Caco-2 (cell line): ENCODE measurements around the gene RASSF4. TPM values are rescaled to one million over a fixed set of nuclear protein-coding genes. Genes with fewer than 3 reads are reported as not detected.

ENCODE experiments used
- BruUV-seq: library from RNA; stranded (reverse); fragments of 400-500 nt; replicated peaks from 2 replicates; lab custom pipeline; 2021; lab: Mats Ljungman, UMichigan
- CTCF ChIA-PET: fragments of 300-600 bp; sonication (Branson Sonifier 250); formaldehyde crosslinking; loops from one replicate; lab custom pipeline; 2022; ENCODE audit warnings: antibody characterized with exemption; lab: Charles Lee
- POLR2A ChIA-PET: fragments of 300-600 bp; sonication (Branson Sonifier 250); formaldehyde crosslinking; loops from one replicate; lab custom pipeline; 2022; ENCODE audit warnings: antibody characterized with exemption; lab: Charles Lee
- DNase-seq, 2 experiments: peaks; one replicate each; pipeline versions ENCODE4 v3.0.0 to v3.0.0-alpha.2; 2020 to 2022
- H3K27me3 ChIP-seq: replicated peaks from 2 replicates; pipeline ENCODE4 v1.6.0; 2011; ENCODE audit warnings: low read length; ENCODE audit not compliant: control insufficient read depth, insufficient read depth
- H3K36me3 ChIP-seq: 2 replicates; pipeline ENCODE4 v1.5.1; 2011; ENCODE audit warnings: low read length; ENCODE audit not compliant: control insufficient read depth, insufficient read depth
- H3K4me1 ChIP-seq: fragments of 250-450 bp; sonication (Bioruptor Pico); 2 replicates; pipeline ENCODE4 v1.5.1; 2020; ENCODE audit warnings: mild to moderate bottlenecking
- H3K4me3 ChIP-seq: 2 replicates; pipeline ENCODE4 v1.5.1; 2011; ENCODE audit warnings: low read depth, mild to moderate bottlenecking, control low read depth, low read length
- H3K9me3 ChIP-seq: fragments of 250-450 bp; sonication (Bioruptor Pico); 2 replicates; pipeline ENCODE4 v1.5.1; 2020; ENCODE audit warnings: mild to moderate bottlenecking, moderate library complexity
- H3K27ac Mint-ChIP-seq: one replicate; pipeline ENCODE4 v1.8.0; 2022; ENCODE audit warnings: mixed read lengths; ENCODE audit not compliant: unreplicated experiment
- H3K27me3 Mint-ChIP-seq: one replicate; pipeline ENCODE4 v1.8.0; 2022; ENCODE audit warnings: mixed read lengths; ENCODE audit not compliant: insufficient read depth, unreplicated experiment
- H3K36me3 Mint-ChIP-seq: one replicate; pipeline ENCODE4 v1.8.0; 2022; ENCODE audit warnings: mild to moderate bottlenecking, mixed read lengths; ENCODE audit not compliant: insufficient read depth, unreplicated experiment
- H3K4me1 Mint-ChIP-seq: one replicate; pipeline ENCODE4 v1.8.0; 2022; ENCODE audit warnings: low read depth, mixed read lengths; ENCODE audit not compliant: unreplicated experiment
- H3K4me3 Mint-ChIP-seq: one replicate; pipeline ENCODE4 v1.8.0; 2022; ENCODE audit warnings: mild to moderate bottlenecking, moderate library complexity, mixed read lengths; ENCODE audit not compliant: unreplicated experiment
- H3K9me3 Mint-ChIP-seq: one replicate; pipeline ENCODE4 v1.8.0; 2022; ENCODE audit warnings: mixed read lengths; ENCODE audit not compliant: unreplicated experiment
- CTCF ChIP-seq, 2 experiments: fragments of 200-600 bp in 1 of 2; IDR thresholded peaks; 1 replicate in 1 of 2; 2 replicates in 1 of 2; pipeline versions ENCODE4 v1.5.1 to v1.8.0; 2011 to 2022; ENCODE audit warnings: antibody characterized with exemption in 1 of 2, control low read depth in 1 of 2, inconsistent platforms in 1 of 2, low read depth in 1 of 2, low read length in 1 of 2, mild to moderate bottlenecking in 1 of 2, moderate library complexity in 1 of 2; ENCODE audit not compliant: insufficient read depth in 1 of 2, severe bottlenecking in 1 of 2, unreplicated experiment in 1 of 2
- intact Hi-C: fragments of 100-400 bp; cut with micrococcal nuclease; formaldehyde crosslinking; loops from one replicate; pipeline ENCODE4 v1.10.0; 2022; ENCODE audit not compliant: unreplicated experiment
- total RNA-seq: library from RNA; stranded (reverse); gene quantifications from 2 replicates; pipeline ENCODE4 v1.2.3, GENCODE V29; 2022

Gene RASSF4
- total RNA-seq, 1 experiment from 2014 or later = 55.6 TPM

- no peak for TF ChIP-seq CTCF (IDR thresholded peaks at IDR 0.05; ENCODE audit: insufficient read depth in 1 of 2, low read depth in 1 of 2, low read length in 1 of 2, severe bottlenecking in 1 of 2, unreplicated experiment in 1 of 2)
- BruUV-seq = no TSS peak
- H3K36me3 Mint-ChIP-seq = peaks cover 10% of the 10 kb centered on the region
- peak overlapping the region; percentile 54 for H3K4me3 Mint-ChIP-seq
- CTCF ChIA-PET = interaction anchor here (0.6 to 2.4 kb wide), 5 partner anchors 9 to 34 kb away, joined by 3 to 12 read pairs (median 6); partner anchors contain the start of gene DEPP1
- H3K4me1 Mint-ChIP-seq = peaks cover 45% of the 10 kb centered on the region
- DNase-seq = peak in 1 of 2 experiments; percentile 29
- Histone ChIP-seq H3K27me3 (no peaks in the 10 kb centered on the region), H3K4me1 (peaks cover 46% of the 10 kb centered on the region), H3K9me3 (no peaks in the 10 kb centered on the region), H3K4me3 (no peak overlapping the region), H3K36me3 (0 out of 2 replicates have a peak, but pooled peaks cover 6% of the 10 kb centered on the region)
- peak overlapping the region; percentile 54 for H3K27ac Mint-ChIP-seq
- H3K9me3 Mint-ChIP-seq = peaks cover 11% of the 10 kb centered on the region
- intact Hi-C loops = loop anchor here (1.0 kb wide), 1 partner anchor 8 kb away; no protein-coding TSS in a partner anchor
- POLR2A ChIA-PET = no interaction called here
- H3K27me3 Mint-ChIP-seq = no peaks in the 10 kb centered on the region
Measured at GRCh38 chr10:44966816-44967509, 7.4 kb downstream of the RASSF4 start.

GRCh38 chr10:44967616-44968015, 8.0 kb downstream of the RASSF4 start:
- Mint-ChIP-seq H3K4me1 (peaks cover 40% of the 10 kb centered on the region), H3K9me3 (peaks cover 11% of the 10 kb centered on the region), H3K27me3 (no peaks in the 10 kb centered on the region), H3K27ac (no peak overlapping the region), H3K4me3 (no peak overlapping the region), H3K36me3 (peaks cover 10% of the 10 kb centered on the region)
- H3K4me3 ChIP-seq = no peak overlapping the region
- no peaks in the 10 kb centered on the region for H3K9me3 ChIP-seq
- H3K4me1 ChIP-seq = peaks cover 46% of the 10 kb centered on the region
- TF ChIP-seq CTCF (IDR thresholded peaks at IDR 0.05; ENCODE audit: insufficient read depth in 1 of 2, low read depth in 1 of 2, low read length in 1 of 2, severe bottlenecking in 1 of 2, unreplicated experiment in 1 of 2) = no peak
- DNase-seq = peak in 1 of 2 experiments; percentile 7
- no peaks in the 10 kb centered on the region for H3K27me3 ChIP-seq
- ChIA-PET CTCF (interaction anchor here (0.6 to 2.4 kb wide), 3 partner anchors 8 to 35 kb away, joined by 3 to 12 read pairs (median 3); partner anchors contain the start of genes DEPP1 and RASSF4), POLR2A (no interaction called here)
- intact Hi-C loops = no loop called here
- H3K36me3 ChIP-seq = 0 out of 2 replicates have a peak, but pooled peaks cover 4% of the 10 kb centered on the region
- no TSS peak for BruUV-seq

- Mint-ChIP-seq H3K36me3 (peaks cover 7% of the 10 kb centered on the region), H3K4me1 (peaks cover 35% of the 10 kb centered on the region), H3K4me3 (no peak overlapping the region), H3K9me3 (peaks cover 11% of the 10 kb centered on the region), H3K27ac (no peak overlapping the region), H3K27me3 (no peaks in the 10 kb centered on the region)
- BruUV-seq = no TSS peak
- intact Hi-C loops = no loop called here
- DNase-seq = peak in 1 of 2 experiments; percentile 29
- Histone ChIP-seq H3K4me3 (no peak overlapping the region), H3K4me1 (peaks cover 48% of the 10 kb centered on the region), H3K27me3 (no peaks in the 10 kb centered on the region), H3K9me3 (no peaks in the 10 kb centered on the region), H3K36me3 (0 out of 2 replicates have a peak, but pooled peaks cover 4% of the 10 kb centered on the region)
- ChIA-PET CTCF (interaction anchor here (0.6 kb wide), 1 partner anchor 8 kb away, joined by 3 read pairs; the partner anchor contains the start of gene RASSF4), POLR2A (no interaction called here)
- no peak for TF ChIP-seq CTCF (IDR thresholded peaks at IDR 0.05; ENCODE audit: insufficient read depth in 1 of 2, low read depth in 1 of 2, low read length in 1 of 2, severe bottlenecking in 1 of 2, unreplicated experiment in 1 of 2)
Measured at GRCh38 chr10:44968091-44968490, 8.5 kb downstream of the RASSF4 start.
